ENCODE results near the gene ELOA2.
"Not testable (repeated sequence)": the region's sequence is repeated elsewhere in the genome, so short reads cannot be mapped to it uniquely, and the experiment has no call there.

Gene ELOA2

GRCh38 chr18:47020757-47021156 lies 14.7 kb downstream of the ELOA2 start:
- not testable (repeated sequence) for DNase-seq

DNA sequence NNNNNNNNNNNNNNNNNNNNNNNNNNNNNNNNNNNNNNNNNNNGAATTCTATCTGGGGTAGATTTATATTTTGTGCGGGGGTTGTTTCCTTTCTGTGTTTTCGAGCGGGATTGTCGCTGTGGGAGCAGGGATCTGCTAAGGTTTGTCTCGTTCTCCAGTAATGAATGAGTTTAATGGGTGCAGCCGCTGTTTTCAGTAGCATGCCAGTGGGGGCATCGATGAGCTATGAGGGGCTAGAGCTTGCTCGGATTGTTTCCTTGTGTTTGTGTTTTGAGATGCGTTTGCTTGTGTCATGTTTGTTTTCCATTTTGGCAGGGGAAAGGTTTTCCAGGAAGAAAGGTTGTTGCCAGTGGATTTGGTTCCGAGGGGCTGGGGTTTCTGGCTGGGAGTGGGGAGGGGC lies 15.6 kb downstream of the ELOA2 start:
- DNase-seq, result not testable (repeated sequence)

Data from NCI-H2081 treated with DMSO at 0.1 percent for 48 hours (cell line).